Duodenal mucosa (tissue), 2 donors: ENCODE results near the gene MAGI2.

Experiments
- H3K27ac ChIP-seq: one replicate; pipeline ENCODE4 v1.7.0; 2013; ENCODE audit warnings: low read depth, low read length
- H3K27me3 ChIP-seq, 2 donors: one replicate each; pipeline ENCODE4 v1.7.0; 2013; ENCODE audit warnings: low read length in 2 of 2, control low read depth in 1 of 2; ENCODE audit not compliant: insufficient read depth in 2 of 2, control insufficient read depth in 1 of 2
- H3K36me3 ChIP-seq, 2 donors: one replicate each; pipeline ENCODE4 v1.7.0; 2013; ENCODE audit warnings: low read length in 2 of 2, control low read depth in 1 of 2; ENCODE audit not compliant: insufficient read depth in 2 of 2, control insufficient read depth in 1 of 2
- H3K4me1 ChIP-seq, 2 donors: one replicate each; pipeline ENCODE4 v1.7.0; 2013; ENCODE audit warnings: low read length in 2 of 2, control low read depth in 1 of 2; ENCODE audit not compliant: insufficient read depth in 2 of 2, control insufficient read depth in 1 of 2
- H3K4me3 ChIP-seq, 2 donors: one replicate each; pipeline ENCODE4 v1.7.0; 2013; ENCODE audit warnings: low read length in 2 of 2, low read depth in 1 of 2
- H3K9ac ChIP-seq, 2 donors: one replicate each; pipeline ENCODE4 v1.7.0; 2013; ENCODE audit warnings: low read length in 2 of 2, low read depth in 1 of 2
- H3K9me3 ChIP-seq, 2 donors: one replicate each; pipeline ENCODE4 v1.7.0; 2013; ENCODE audit warnings: low read length in 2 of 2, control low read depth in 1 of 2; ENCODE audit not compliant: control insufficient read depth in 1 of 2

MAGI2 gene

GRCh38 chr7:78139335-78139734, 1314.1 kb downstream of the MAGI2 start:
- H3K4me3 ChIP-seq = no peak overlapping the region
- no peak overlapping the region for H3K27ac ChIP-seq
- no peaks in the 10 kb centered on the region for H3K36me3 ChIP-seq
- no peaks in the 10 kb centered on the region for H3K27me3 ChIP-seq
- H3K9ac ChIP-seq = no peak overlapping the region
- no peaks in the 10 kb centered on the region for H3K9me3 ChIP-seq
- no peaks in the 10 kb centered on the region for H3K4me1 ChIP-seq

DNA sequence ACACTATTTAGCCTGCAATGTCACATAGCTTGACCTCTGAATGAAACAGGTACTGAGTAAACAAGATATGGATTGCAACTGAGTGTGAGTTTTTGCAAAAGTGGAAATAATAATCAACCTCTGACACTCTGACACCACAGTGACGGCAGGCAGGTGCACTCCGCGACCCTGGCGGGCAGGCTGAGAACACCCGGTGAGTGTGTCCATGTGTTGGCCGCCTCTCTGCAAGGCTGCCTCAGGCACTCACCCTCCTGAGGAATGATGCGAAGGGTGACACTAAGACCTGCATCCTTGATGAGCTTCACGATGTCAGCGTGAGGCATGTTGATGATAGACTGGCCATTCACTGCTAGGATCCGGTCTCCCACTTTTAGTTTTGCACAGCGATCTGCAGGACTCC, 1318.7 kb downstream of the MAGI2 start:
- H3K27me3 ChIP-seq = no peaks in the 10 kb centered on the region
- no peak overlapping the region for H3K9ac ChIP-seq
- no peaks in the 10 kb centered on the region for H3K9me3 ChIP-seq
- no peaks in the 10 kb centered on the region for H3K36me3 ChIP-seq
- H3K27ac ChIP-seq = no peak overlapping the region
- H3K4me1 ChIP-seq = no peaks in the 10 kb centered on the region
- H3K4me3 ChIP-seq = no peak overlapping the region

DNA sequence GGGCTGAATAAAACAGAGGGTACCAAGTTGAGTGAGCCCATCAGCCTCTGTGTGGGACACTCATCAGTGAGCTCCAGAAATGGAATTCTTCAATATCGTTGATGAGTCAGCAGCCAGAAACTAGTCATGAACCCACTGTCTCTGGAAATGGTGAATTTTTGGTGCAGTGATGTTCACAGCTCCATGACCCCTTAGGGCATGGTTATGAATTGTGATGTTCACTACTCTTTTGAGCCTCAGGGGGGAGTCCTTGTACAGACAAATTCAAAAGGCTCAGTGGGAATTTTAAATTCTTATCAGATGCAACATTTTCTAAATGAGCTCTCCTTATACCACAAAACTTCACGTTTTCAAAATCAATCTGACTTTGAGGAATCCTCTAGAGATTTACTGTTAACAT, 1319.2 kb downstream of the MAGI2 start:
- Histone ChIP-seq H3K27me3 (no peaks in the 10 kb centered on the region), H3K4me3 (no peak overlapping the region), H3K36me3 (no peaks in the 10 kb centered on the region), H3K4me1 (no peaks in the 10 kb centered on the region), H3K9me3 (no peaks in the 10 kb centered on the region), H3K27ac (no peak overlapping the region), H3K9ac (no peak overlapping the region)

- no peaks in the 10 kb centered on the region for H3K27me3 ChIP-seq
- no peak overlapping the region for H3K9ac ChIP-seq
- no peaks in the 10 kb centered on the region for H3K36me3 ChIP-seq
- no peaks in the 10 kb centered on the region for H3K4me1 ChIP-seq
- H3K27ac ChIP-seq = no peak overlapping the region
- no peaks in the 10 kb centered on the region for H3K9me3 ChIP-seq
- H3K4me3 ChIP-seq = no peak overlapping the region
Measured at GRCh38 chr7:78130446-78131215, 1322.8 kb downstream of the MAGI2 start.

DNA sequence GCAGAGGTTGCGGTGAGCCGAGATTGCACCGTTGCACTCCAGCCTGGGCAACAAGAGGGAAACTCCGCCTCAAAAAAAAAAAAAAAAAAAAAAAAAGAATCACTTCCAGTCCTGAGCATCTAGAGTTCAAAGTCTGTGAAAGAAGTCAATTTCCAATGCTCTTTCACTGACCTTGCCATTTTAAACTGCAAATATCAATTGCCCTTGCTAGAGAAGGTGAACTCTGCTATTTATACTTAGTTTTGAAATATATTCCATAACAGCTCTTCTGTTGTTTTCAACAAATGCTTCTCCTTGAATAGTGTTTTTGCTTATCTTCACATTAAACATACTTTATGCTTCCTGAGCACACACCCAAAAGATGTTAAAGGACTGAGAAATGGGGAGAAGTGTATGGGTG, 1323.6 kb downstream of the MAGI2 start:
- H3K27me3 ChIP-seq = no peaks in the 10 kb centered on the region
- H3K4me3 ChIP-seq = no peak overlapping the region
- no peaks in the 10 kb centered on the region for H3K4me1 ChIP-seq
- H3K9me3 ChIP-seq = no peaks in the 10 kb centered on the region
- H3K27ac ChIP-seq = no peak overlapping the region
- no peaks in the 10 kb centered on the region for H3K36me3 ChIP-seq
- H3K9ac ChIP-seq = no peak overlapping the region

DNA sequence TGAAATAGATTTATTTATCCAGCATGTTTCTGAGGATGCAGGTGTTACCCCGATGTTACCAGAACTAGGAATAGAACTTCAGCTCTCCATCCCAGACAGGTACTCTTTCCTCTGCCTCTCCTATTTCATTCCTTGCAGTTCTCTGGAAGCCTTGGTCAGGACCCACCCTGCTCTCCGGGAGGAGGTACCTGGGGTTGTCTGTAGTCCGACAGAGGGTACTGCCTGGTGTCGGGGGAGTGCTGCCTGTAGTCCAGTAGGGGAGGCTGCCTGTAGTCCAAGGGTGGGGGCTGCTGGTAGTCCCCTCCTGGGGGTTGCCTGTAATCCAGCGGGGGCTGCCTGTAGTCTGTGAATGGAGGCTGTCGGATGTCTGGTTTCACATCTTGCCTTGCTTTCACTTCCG, 1326.5 kb downstream of the MAGI2 start:
- Histone ChIP-seq H3K9ac (no peak overlapping the region), H3K36me3 (no peaks in the 10 kb centered on the region), H3K9me3 (no peaks in the 10 kb centered on the region), H3K27me3 (no peaks in the 10 kb centered on the region), H3K4me3 (no peak overlapping the region), H3K4me1 (no peaks in the 10 kb centered on the region), H3K27ac (no peak overlapping the region)

- H3K9ac ChIP-seq = no peak overlapping the region
- H3K27ac ChIP-seq = no peak overlapping the region
- no peaks in the 10 kb centered on the region for H3K4me1 ChIP-seq
- no peaks in the 10 kb centered on the region for H3K27me3 ChIP-seq
- H3K36me3 ChIP-seq = no peaks in the 10 kb centered on the region
- no peaks in the 10 kb centered on the region for H3K9me3 ChIP-seq
- H3K4me3 ChIP-seq = no peak overlapping the region
Measured at GRCh38 chr7:78125884-78126283, 1327.6 kb downstream of the MAGI2 start.

DNA sequence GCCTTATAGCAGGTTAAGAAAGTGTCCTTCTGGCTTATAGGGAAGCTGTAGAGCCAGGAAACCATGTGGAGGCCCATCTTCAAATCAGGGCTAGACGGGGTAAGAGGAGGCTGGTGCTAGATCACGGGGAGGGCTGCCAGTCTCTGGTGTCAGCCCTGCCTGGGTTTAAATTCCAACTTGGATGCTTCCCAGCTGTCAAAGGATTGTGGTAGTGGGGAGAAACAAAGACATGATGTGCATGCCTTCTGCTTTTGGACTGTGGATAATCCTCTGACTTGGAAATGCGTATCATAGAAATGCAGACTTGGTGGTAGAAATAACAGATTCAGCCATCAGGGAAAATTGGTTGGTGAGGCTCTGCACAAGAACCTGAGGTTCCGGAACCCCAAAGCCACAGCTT, 1329.3 kb downstream of the MAGI2 start:
- H3K27me3 ChIP-seq = no peaks in the 10 kb centered on the region

DNA sequence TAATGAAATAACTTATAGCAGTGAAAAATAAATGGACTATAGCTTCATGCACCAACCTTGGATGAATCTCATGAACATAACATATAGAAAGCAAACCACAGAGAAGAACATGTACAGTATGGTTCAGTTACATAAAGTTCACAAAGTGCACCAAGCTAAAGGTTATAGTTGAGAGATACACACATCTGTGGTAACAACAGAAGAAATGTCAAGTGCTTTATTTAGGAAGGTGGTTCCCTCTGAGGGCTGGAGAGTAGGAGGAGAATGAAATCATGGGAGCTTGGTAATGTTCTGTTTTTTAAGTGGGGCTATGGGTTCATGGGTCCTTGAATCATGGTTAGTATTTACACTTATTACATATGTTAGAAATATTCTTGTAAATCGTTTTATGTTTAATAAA, 1331.6 kb downstream of the MAGI2 start:
- H3K27ac ChIP-seq = no peak overlapping the region
- no peaks in the 10 kb centered on the region for H3K9me3 ChIP-seq
- no peaks in the 10 kb centered on the region for H3K27me3 ChIP-seq

More for the DNA sequence above, 1329.3 kb downstream of the MAGI2 start:
- no peak overlapping the region for H3K9ac ChIP-seq
- H3K4me3 ChIP-seq = no peak overlapping the region
- H3K27ac ChIP-seq = no peak overlapping the region
- H3K36me3 ChIP-seq = no peaks in the 10 kb centered on the region
- H3K9me3 ChIP-seq = no peaks in the 10 kb centered on the region
- no peaks in the 10 kb centered on the region for H3K4me1 ChIP-seq

GRCh38 chr7:78118470-78118869, 1335.0 kb downstream of the MAGI2 start:
- H3K4me1 ChIP-seq = no peaks in the 10 kb centered on the region
- H3K9ac ChIP-seq = no peak overlapping the region
- H3K4me3 ChIP-seq = no peak overlapping the region
- no peaks in the 10 kb centered on the region for H3K9me3 ChIP-seq
- no peaks in the 10 kb centered on the region for H3K36me3 ChIP-seq
- H3K27me3 ChIP-seq = no peaks in the 10 kb centered on the region
- H3K27ac ChIP-seq = no peak overlapping the region

More for the DNA sequence above, 1331.6 kb downstream of the MAGI2 start:
- Histone ChIP-seq H3K4me1 (no peaks in the 10 kb centered on the region), H3K4me3 (no peak overlapping the region), H3K36me3 (no peaks in the 10 kb centered on the region), H3K9ac (no peak overlapping the region)
